Mucosa of stomach (tissue), 1 donor: Measurements from ENCODE around the gene LKAAEAR1.
"Not testable (repeated sequence)": the region's sequence is repeated elsewhere in the genome, so short reads cannot be mapped to it uniquely, and the experiment has no call there.

ENCODE experiments used
- H3K27me3 ChIP-seq: one replicate; pipeline ENCODE4 v1.7.0; 2013; ENCODE audit warnings: mild to moderate bottlenecking, low read length; ENCODE audit not compliant: control insufficient read depth, insufficient read depth
- H3K36me3 ChIP-seq: one replicate; pipeline ENCODE4 v1.7.0; 2013; ENCODE audit warnings: low read length; ENCODE audit not compliant: control insufficient read depth, insufficient read depth
- H3K4me1 ChIP-seq: one replicate; pipeline ENCODE4 v1.7.0; 2013; ENCODE audit warnings: mild to moderate bottlenecking, low read length; ENCODE audit not compliant: control insufficient read depth, insufficient read depth
- H3K4me3 ChIP-seq: one replicate; pipeline ENCODE4 v1.7.0; 2013; ENCODE audit warnings: low read length
- H3K9ac ChIP-seq: one replicate; pipeline ENCODE4 v1.7.0; 2013; ENCODE audit warnings: mild to moderate bottlenecking, low read length, moderate library complexity
- H3K9me3 ChIP-seq: one replicate; pipeline ENCODE4 v1.7.0; 2013; ENCODE audit warnings: mild to moderate bottlenecking, low read length, moderate library complexity; ENCODE audit not compliant: control insufficient read depth
- donor health status: Pancreatic carcinoma.

LKAAEAR1 gene

GRCh38 chr20:64091340-64091739 is 7.1 kb upstream of the LKAAEAR1 start:
- H3K4me1 ChIP-seq: no peaks in the 10 kb centered on the region
- no peaks in the 10 kb centered on the region for H3K9me3 ChIP-seq
- no peaks in the 10 kb centered on the region for H3K36me3 ChIP-seq
- no peak overlapping the region for H3K9ac ChIP-seq
- peaks cover 7% of the 10 kb centered on the region for H3K27me3 ChIP-seq
- no peak overlapping the region for H3K4me3 ChIP-seq

- Histone ChIP-seq H3K4me1 (no peaks in the 10 kb centered on the region), H3K36me3 (no peaks in the 10 kb centered on the region), H3K4me3 (no peak overlapping the region), H3K27me3 (peaks cover 17% of the 10 kb centered on the region), H3K9ac (no peak overlapping the region), H3K9me3 (no peaks in the 10 kb centered on the region)
Measured at GRCh38 chr20:64090165-64090564, 6.0 kb upstream of the LKAAEAR1 start.

GRCh38 chr20:64088586-64088985 is 4.4 kb upstream of the LKAAEAR1 start:
- not testable (repeated sequence) for H3K4me3 ChIP-seq, H3K36me3 ChIP-seq, H3K9ac ChIP-seq, H3K4me1 ChIP-seq, H3K9me3 ChIP-seq
- peaks cover 32% of the 10 kb centered on the region for H3K27me3 ChIP-seq

- H3K4me1 ChIP-seq, H3K36me3 ChIP-seq, H3K9ac ChIP-seq, H3K9me3 ChIP-seq, H3K4me3 ChIP-seq: not testable (repeated sequence)
- H3K27me3 ChIP-seq: peaks cover 37% of the 10 kb centered on the region
Measured at GRCh38 chr20:64087226-64087825, 3.1 kb upstream of the LKAAEAR1 start.

GRCh38 chr20:64086801-64087200 is 2.6 kb upstream of the LKAAEAR1 start:
- Histone ChIP-seq H3K36me3 (no peaks in the 10 kb centered on the region), H3K4me1 (peaks cover 7% of the 10 kb centered on the region), H3K27me3 (peaks cover 42% of the 10 kb centered on the region), H3K9ac (no peak overlapping the region), H3K4me3 (no peak overlapping the region), H3K9me3 (no peaks in the 10 kb centered on the region)

GRCh38 chr20:64084685-64085152 is 521 bp upstream of the LKAAEAR1 start:
- no peak overlapping the region for H3K4me3 ChIP-seq
- no peaks in the 10 kb centered on the region for H3K9me3 ChIP-seq
- H3K36me3 ChIP-seq: no peaks in the 10 kb centered on the region
- no peak overlapping the region for H3K9ac ChIP-seq
- peaks cover 7% of the 10 kb centered on the region for H3K4me1 ChIP-seq
- peaks cover 49% of the 10 kb centered on the region for H3K27me3 ChIP-seq

- Histone ChIP-seq H3K4me1 (peaks cover 18% of the 10 kb centered on the region), H3K27me3 (peaks cover 57% of the 10 kb centered on the region), H3K9me3 (no peaks in the 10 kb centered on the region), H3K4me3 (no peak overlapping the region), H3K36me3 (no peaks in the 10 kb centered on the region), H3K9ac (no peak overlapping the region)
Measured at GRCh38 chr20:64083378-64083803, 807 bp downstream of the LKAAEAR1 start.

GRCh38 chr20:64082820-64083377 is 1.3 kb downstream of the LKAAEAR1 start:
- Histone ChIP-seq H3K9me3 (no peaks in the 10 kb centered on the region), H3K9ac (no peak overlapping the region), H3K27me3 (peaks cover 58% of the 10 kb centered on the region), H3K4me1 (peaks cover 21% of the 10 kb centered on the region), H3K36me3 (no peaks in the 10 kb centered on the region), H3K4me3 (no peak overlapping the region)

- Histone ChIP-seq H3K4me1 (peaks cover 21% of the 10 kb centered on the region), H3K27me3 (peaks cover 58% of the 10 kb centered on the region), H3K9me3 (no peaks in the 10 kb centered on the region), H3K36me3 (no peaks in the 10 kb centered on the region), H3K9ac (no peak overlapping the region), H3K4me3 (no peak overlapping the region)
Measured at GRCh38 chr20:64082126-64082731, 2.0 kb downstream of the LKAAEAR1 start.

GRCh38 chr20:64081624-64081964 is 2.6 kb downstream of the LKAAEAR1 start:
- H3K9ac ChIP-seq: no peak overlapping the region
- H3K36me3 ChIP-seq: no peaks in the 10 kb centered on the region
- peaks cover 21% of the 10 kb centered on the region for H3K4me1 ChIP-seq
- no peaks in the 10 kb centered on the region for H3K9me3 ChIP-seq
- H3K27me3 ChIP-seq: peaks cover 58% of the 10 kb centered on the region
- H3K4me3 ChIP-seq: no peak overlapping the region

- peaks cover 21% of the 10 kb centered on the region for H3K4me1 ChIP-seq
- H3K36me3 ChIP-seq: no peaks in the 10 kb centered on the region
- H3K9me3 ChIP-seq: no peaks in the 10 kb centered on the region
- no peak overlapping the region for H3K9ac ChIP-seq
- peaks cover 54% of the 10 kb centered on the region for H3K27me3 ChIP-seq
- no peak overlapping the region for H3K4me3 ChIP-seq
Measured at GRCh38 chr20:64080813-64081623, 3.2 kb downstream of the LKAAEAR1 start.
